ENCODE results near the gene ITIH2.
"Not testable (repeated sequence)": the region's sequence is repeated elsewhere in the genome, so short reads cannot be mapped to it uniquely, and the experiment has no call there.

The ITIH2 gene, protein sequence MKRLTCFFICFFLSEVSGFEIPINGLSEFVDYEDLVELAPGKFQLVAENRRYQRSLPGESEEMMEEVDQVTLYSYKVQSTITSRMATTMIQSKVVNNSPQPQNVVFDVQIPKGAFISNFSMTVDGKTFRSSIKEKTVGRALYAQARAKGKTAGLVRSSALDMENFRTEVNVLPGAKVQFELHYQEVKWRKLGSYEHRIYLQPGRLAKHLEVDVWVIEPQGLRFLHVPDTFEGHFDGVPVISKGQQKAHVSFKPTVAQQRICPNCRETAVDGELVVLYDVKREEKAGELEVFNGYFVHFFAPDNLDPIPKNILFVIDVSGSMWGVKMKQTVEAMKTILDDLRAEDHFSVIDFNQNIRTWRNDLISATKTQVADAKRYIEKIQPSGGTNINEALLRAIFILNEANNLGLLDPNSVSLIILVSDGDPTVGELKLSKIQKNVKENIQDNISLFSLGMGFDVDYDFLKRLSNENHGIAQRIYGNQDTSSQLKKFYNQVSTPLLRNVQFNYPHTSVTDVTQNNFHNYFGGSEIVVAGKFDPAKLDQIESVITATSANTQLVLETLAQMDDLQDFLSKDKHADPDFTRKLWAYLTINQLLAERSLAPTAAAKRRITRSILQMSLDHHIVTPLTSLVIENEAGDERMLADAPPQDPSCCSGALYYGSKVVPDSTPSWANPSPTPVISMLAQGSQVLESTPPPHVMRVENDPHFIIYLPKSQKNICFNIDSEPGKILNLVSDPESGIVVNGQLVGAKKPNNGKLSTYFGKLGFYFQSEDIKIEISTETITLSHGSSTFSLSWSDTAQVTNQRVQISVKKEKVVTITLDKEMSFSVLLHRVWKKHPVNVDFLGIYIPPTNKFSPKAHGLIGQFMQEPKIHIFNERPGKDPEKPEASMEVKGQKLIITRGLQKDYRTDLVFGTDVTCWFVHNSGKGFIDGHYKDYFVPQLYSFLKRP

GRCh38 chr10:7703140-7703539, at the start of gene ITIH2:
Gene ITIH2, plus strand, starts transcription at chr10:7703316. Its CDS starts 119 bp downstream, at chr10:7703435.
- no peak for DNase-seq

DNA sequence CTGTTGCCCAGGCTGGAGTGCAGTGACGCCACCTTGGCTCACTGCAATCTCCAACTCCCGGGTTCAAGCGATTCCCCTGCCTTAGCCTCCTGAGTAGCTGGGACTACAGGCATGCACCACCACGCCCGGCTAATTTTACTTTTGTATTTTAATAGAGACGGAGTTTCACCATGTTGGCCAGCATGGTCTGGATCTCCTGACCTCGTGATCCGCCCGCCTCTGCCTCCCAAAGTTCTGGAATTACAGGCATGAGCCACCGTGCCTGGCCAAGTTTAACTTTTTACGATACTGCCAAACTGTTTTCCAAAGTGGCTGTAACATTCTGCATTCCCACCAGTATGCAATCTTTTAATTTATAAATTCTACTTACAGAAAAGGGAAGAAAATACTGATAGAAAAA, 46.0 kb upstream of the ITIH2 start:
- DNase-seq, result not testable (repeated sequence)

- no peak for DNase-seq
Measured at GRCh38 chr10:7657552-7657951, 45.6 kb upstream of the ITIH2 start.

- no peak for DNase-seq
Measured at GRCh38 chr10:7659560-7659959, 43.6 kb upstream of the ITIH2 start.

GRCh38 chr10:7662522-7662921, 40.6 kb upstream of the ITIH2 start:
- DNase-seq, result no peak

- DNase-seq, result no peak
Measured at GRCh38 chr10:7664707-7665106, 38.4 kb upstream of the ITIH2 start.

DNA sequence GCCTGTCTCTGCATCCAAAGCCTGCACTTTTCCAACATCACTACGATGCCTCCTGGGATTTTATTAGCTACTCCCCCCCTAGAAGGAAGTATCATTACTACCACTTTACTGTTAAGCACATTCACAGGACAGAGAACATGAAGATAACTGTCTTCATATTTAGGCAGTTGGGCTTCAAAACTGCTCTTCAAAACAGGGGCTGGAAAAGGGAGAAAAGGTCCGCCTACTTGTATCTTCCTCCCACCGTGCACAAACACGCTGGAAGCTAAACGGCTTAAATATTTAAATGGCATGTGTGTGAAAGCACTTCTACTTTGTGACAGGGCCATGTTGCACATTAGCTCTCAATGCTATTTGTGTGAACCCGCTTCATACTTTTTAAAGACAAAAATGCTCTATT, 37.3 kb upstream of the ITIH2 start:
- DNase-seq, result no peak

- no peak for DNase-seq
Measured at GRCh38 chr10:7666253-7667023, 36.7 kb upstream of the ITIH2 start, which contains the start of gene ITIH5. Gene ITIH5, minus strand, starts transcription at chr10:7666966. Its CDS starts 74 bp downstream, at chr10:7666892.

- no peak for DNase-seq
Measured at GRCh38 chr10:7667262-7668141, 35.6 kb upstream of the ITIH2 start.

DNA sequence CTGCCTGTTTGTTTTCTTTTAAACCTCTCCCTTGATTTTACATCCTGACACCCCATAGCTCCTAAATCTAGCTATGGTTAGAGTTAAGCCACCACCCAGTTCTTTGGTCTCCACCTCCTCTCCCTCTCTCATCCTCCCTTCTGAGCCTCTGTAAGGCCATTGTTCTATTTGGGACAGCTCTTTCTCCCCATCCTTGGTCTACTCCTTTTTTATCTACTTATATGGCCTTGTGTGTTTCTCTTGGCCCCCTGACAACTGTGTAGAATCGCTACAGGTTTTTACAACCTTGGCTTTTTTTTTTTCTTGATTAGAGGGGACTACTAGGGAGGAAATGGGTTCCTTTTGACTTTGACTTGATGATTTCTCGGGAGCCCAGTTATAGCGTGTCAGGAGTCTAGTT, 33.0 kb upstream of the ITIH2 start:
- no peak for DNase-seq

- DNase-seq, result no peak
Measured at GRCh38 chr10:7672341-7673134, 30.6 kb upstream of the ITIH2 start.

GRCh38 chr10:7679256-7679655, 23.9 kb upstream of the ITIH2 start:
- no peak for DNase-seq

- not testable (repeated sequence) for DNase-seq
Measured at GRCh38 chr10:7680078-7680477, 23.0 kb upstream of the ITIH2 start.

GRCh38 chr10:7686351-7687171, 16.6 kb upstream of the ITIH2 start:
- peak; percentile 12 to 84 (median 47) for DNase-seq

- peak; percentile 66 to 86 (median 68) for DNase-seq
Measured at GRCh38 chr10:7687228-7687907, 15.7 kb upstream of the ITIH2 start.

DNA sequence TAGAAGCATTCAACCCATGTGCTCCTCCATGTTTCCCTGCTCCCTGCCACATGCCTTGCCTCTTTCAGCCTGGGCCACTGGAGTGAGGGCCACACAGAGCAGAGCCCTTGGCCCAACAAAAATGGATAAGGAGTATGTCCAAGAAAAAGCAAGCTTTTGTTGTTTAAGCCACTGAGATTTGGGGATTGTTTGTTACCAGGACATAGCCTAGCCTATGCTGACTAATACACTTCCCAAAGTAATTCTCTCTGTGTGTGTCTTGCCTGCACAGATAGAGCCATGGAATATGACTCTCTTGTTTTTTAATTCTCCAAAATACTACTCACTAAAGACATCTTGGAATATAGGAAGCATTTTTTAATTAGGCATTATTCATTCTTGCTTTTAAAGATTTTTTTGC, 13.5 kb upstream of the ITIH2 start:
- DNase-seq, result no peak

GRCh38 chr10:7690885-7691597, 12.1 kb upstream of the ITIH2 start:
- not testable (repeated sequence) for DNase-seq

DNA sequence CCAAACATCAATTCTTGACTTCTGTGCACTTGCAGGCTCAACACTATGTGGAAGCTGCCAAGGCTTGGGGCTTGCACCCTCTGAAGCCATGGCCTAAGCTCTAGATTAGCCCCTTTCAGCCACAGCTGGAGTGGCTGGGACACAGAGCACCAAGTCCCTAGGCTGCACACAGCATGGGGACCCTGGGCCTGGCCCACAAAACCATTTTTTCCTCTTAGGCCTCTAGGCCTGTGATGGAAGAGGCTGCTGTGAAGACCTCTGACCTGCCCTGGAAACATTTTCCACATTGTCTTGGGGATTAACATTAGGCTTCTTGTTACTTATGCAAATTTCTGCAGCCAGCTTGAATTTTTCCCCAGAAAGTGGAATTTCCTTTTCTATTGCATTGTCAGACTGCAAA, 10.7 kb upstream of the ITIH2 start:
- not testable (repeated sequence) for DNase-seq

- not testable (repeated sequence) for DNase-seq
Measured at GRCh38 chr10:7693194-7693593, 9.9 kb upstream of the ITIH2 start.
